Adrenal gland (tissue), 12 donors: Measurements from ENCODE around the gene SLIT3. TPM values are rescaled to one million over a fixed set of nuclear protein-coding genes. Genes with fewer than 3 reads are reported as not detected.

ENCODE experiments used
- DNase-seq, 7 donors: peaks; one replicate each; pipeline ENCODE4 v3.0.0-alpha.2; 2019 to 2020
- H3K27ac ChIP-seq, 5 donors: fragments of 200-600 bp; sonication (generic) in 4 of 5; 1 replicate in 3 of 5; 2 replicates in 2 of 5; pipeline versions ENCODE4 v1.5.1 to v1.8.0; 2016 to 2020; ENCODE audit warnings: mild to moderate bottlenecking in 1 of 5
- H3K27me3 ChIP-seq: fragments of 200-600 bp; 2 replicates; pipeline ENCODE4 v1.8.0; 2021
- H3K36me3 ChIP-seq, 2 donors: fragments of 200-600 bp; replicated peaks in 1 of 2; 1 replicate in 1 of 2; 2 replicates in 1 of 2; pipeline versions ENCODE4 v1.5.1 to v1.8.0; 2018 to 2022
- H3K4me1 ChIP-seq, 2 donors: fragments of 200-600 bp; replicated peaks in 1 of 2; 1 replicate in 1 of 2; 2 replicates in 1 of 2; pipeline versions ENCODE4 v1.5.1 to v1.8.0; 2018 to 2021
- H3K4me3 ChIP-seq, 4 donors: fragments of 200-600 bp; sonication (generic) in 3 of 4; one replicate each; pipeline ENCODE4 v1.5.1; 2016 to 2018
- H3K9me3 ChIP-seq, 3 donors: fragments of 200-600 bp; sonication (generic) in 1 of 3; replicated peaks in 1 of 3; 1 replicate in 2 of 3; 2 replicates in 1 of 3; pipeline versions ENCODE4 v1.5.1 to v1.8.0; 2016 to 2021
- POLR2A ChIP-seq, 2 donors: fragments of 450-650 bp; IDR thresholded peaks; one replicate each; pipeline ENCODE4 v1.6.1; 2017; ENCODE audit warnings: antibody characterized with exemption in 2 of 2, mild to moderate bottlenecking in 2 of 2, moderate library complexity in 1 of 2
- WGBS, 4 donors: extraction: QIAGEN DNeasy Blood & Tissue Kit in 2 of 4; methylation state at CpG; one replicate each; pipeline versions ENCODE4 v1.1.5 to v1.1.7; 2013 to 2017; 5-methylcytosine and 5-hydroxymethylcytosine counted together
- intact Hi-C, 2 donors: fragments of 100-400 bp; cut with DNase I; formaldehyde crosslinking; loops; one replicate each; pipeline versions ENCODE4 v1.14.1 to v1.15.0; 2022 to 2023
- polyA plus RNA-seq, 3 donors: library from polyadenylated mRNA; stranded (reverse); fragments of 200-250 nt in 2 of 3; fragments of 350-450 nt in 1 of 3; fragmentation: Illumina TruSeq in 1 of 3; extraction: RNeasy Lipid Tissue Mini Kit (QIAGEN cat#74804) in 1 of 3; gene quantifications; one replicate each; pipeline ENCODE4 v1.2.3, GENCODE V29; 2013 to 2014
- total RNA-seq, 9 donors: library from RNA; depleted of rRNA in 4 of 9; stranded (reverse); fragments of >200 nt in 4 of 9; fragments of 120-200 nt in 1 of 9; fragmentation: NEBNext Ultra II Directional in 1 of 9; extraction: Animal tissue kit (Norgen Biotek cat#: 25700) in 1 of 9; gene quantifications; one replicate each; pipeline versions ENCODE4 v1.1.0 to v1.2.4, GENCODE V29; 2013 to 2023
- TF ChIP-seq, protein P1 (sequence below), 6 experiments: fragments of 450-650 bp in 4 of 6; fragments of 200-600 bp in 2 of 6; sonication (generic) in 1 of 6; IDR thresholded peaks; 1 replicate in 5 of 6; 2 replicates in 1 of 6; pipeline versions ENCODE4 v1.5.1 to v1.8.0; 2016 to 2021; ENCODE audit warnings: antibody characterized with exemption in 6 of 6, mild to moderate bottlenecking in 2 of 6, moderate library complexity in 1 of 6
- donor health status: healthy with polysubstance abuse.
- donor health status: Bipolar disorder and iron deficiency.
- donor health status: DM: yes; HTN: yes; CAD: no.
- donor health status: DM: no; HTN: no; CAD: no.
- donor health status: DM: no; HTN: no; CAD: no.
- donor health status: DM: yes; HTN: yes; CAD: no.

SLIT3 gene
- total and polyA plus RNA-seq, 12 donors: 10.0 to 94.1 (median 32.8) TPM

DNA sequence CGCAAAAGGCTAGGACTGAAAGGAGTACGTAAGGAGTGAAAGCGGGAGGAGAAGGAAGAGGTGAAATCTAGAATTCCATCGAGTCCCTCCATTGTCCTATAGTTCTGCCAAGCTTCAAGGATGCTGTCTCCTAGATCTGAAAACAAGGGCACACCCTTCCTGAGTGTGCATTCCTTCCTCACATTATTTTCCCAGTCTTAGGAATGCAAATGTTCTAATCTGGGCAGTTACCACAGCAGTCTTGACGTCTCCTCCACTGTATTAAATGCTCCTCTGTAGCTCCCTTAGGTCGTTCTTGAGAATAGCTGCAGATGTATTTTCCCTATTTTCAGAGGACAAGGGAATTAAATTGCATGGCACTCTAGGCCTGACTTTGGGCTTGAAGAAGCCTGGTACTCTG lies 127.6 kb downstream of the SLIT3 start:
- Histone ChIP-seq H3K4me3 (no peak overlapping the region), H3K27ac (no peak overlapping the region), H3K4me1 (no peaks in the 10 kb centered on the region), H3K27me3 (no peaks in the 10 kb centered on the region), H3K9me3 (no peaks in the 10 kb centered on the region), H3K36me3 (no peaks in the 10 kb centered on the region)
- 73 to 83% (median 80%) methylated on average over 6 of the region's 6 CpGs for WGBS, 4 donors
- TF ChIP-seq, protein P1, sequence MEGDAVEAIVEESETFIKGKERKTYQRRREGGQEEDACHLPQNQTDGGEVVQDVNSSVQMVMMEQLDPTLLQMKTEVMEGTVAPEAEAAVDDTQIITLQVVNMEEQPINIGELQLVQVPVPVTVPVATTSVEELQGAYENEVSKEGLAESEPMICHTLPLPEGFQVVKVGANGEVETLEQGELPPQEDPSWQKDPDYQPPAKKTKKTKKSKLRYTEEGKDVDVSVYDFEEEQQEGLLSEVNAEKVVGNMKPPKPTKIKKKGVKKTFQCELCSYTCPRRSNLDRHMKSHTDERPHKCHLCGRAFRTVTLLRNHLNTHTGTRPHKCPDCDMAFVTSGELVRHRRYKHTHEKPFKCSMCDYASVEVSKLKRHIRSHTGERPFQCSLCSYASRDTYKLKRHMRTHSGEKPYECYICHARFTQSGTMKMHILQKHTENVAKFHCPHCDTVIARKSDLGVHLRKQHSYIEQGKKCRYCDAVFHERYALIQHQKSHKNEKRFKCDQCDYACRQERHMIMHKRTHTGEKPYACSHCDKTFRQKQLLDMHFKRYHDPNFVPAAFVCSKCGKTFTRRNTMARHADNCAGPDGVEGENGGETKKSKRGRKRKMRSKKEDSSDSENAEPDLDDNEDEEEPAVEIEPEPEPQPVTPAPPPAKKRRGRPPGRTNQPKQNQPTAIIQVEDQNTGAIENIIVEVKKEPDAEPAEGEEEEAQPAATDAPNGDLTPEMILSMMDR (IDR thresholded peaks at IDR 0.05): no peak
- no peak for TF ChIP-seq POLR2A (IDR thresholded peaks at IDR 0.05)
- no peak for DNase-seq
- intact Hi-C loops: no loop called here

DNA sequence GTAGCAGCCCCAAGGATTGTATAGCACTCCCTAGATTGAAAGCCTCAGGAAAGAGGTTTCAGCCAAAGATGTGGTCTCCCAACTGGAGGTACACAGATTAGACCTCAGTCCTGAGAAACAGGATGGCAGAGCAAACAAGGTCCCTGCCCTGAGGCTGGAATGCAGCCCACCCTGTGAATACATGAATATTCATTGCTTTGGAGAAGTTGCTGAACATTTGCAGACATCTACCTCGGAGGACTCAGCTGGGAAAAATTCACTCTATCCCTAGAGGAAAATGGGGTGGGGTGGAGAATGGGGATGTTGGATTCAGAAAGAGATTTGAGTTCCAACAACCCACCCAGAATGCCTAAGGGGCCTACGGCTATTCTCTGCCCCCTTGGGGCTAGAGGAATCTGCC lies 129.4 kb downstream of the SLIT3 start:
- Histone ChIP-seq H3K9me3 (no peaks in the 10 kb centered on the region), H3K36me3 (no peaks in the 10 kb centered on the region), H3K4me1 (no peaks in the 10 kb centered on the region), H3K27ac (no peak overlapping the region), H3K4me3 (no peak overlapping the region), H3K27me3 (no peaks in the 10 kb centered on the region)
- no peak for DNase-seq
- WGBS, 4 donors: 67 to 76% (median 74%) methylated on average over 2 of the region's 2 CpGs
- intact Hi-C loops: no loop called here
- no peak for TF ChIP-seq POLR2A (IDR thresholded peaks at IDR 0.05)
- TF ChIP-seq, protein P1 (IDR thresholded peaks at IDR 0.05): no peak

DNA sequence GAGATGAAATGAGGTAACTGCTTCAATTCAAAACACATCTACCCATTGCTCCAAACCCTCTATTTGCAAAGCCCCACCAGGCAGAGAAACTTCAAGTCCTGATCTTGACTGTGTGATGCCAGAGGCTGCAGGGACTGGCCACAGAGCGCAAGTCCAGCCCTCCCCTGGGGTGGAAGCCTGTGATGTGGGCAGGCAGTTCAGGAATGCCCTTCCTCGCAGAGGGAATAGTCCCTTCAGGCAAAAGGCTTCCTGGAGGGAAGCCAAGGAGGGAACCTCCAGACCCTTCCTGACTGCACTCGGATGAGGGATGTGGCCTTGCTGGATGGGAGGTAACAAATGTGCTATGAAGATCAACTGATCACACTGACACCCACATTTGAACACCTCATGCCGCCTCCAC lies 131.2 kb downstream of the SLIT3 start:
- Histone ChIP-seq H3K4me1 (no peaks in the 10 kb centered on the region), H3K36me3 (no peaks in the 10 kb centered on the region), H3K4me3 (no peak overlapping the region), H3K9me3 (no peaks in the 10 kb centered on the region), H3K27me3 (no peaks in the 10 kb centered on the region), H3K27ac (no peak overlapping the region)
- intact Hi-C loops: no loop called here
- 77 to 83% (median 81%) methylated on average over 4 of the region's 4 CpGs for WGBS, 4 donors
- no peak for DNase-seq
- TF ChIP-seq POLR2A (IDR thresholded peaks at IDR 0.05): no peak
- TF ChIP-seq, protein P1 (IDR thresholded peaks at IDR 0.05): no peak

DNA sequence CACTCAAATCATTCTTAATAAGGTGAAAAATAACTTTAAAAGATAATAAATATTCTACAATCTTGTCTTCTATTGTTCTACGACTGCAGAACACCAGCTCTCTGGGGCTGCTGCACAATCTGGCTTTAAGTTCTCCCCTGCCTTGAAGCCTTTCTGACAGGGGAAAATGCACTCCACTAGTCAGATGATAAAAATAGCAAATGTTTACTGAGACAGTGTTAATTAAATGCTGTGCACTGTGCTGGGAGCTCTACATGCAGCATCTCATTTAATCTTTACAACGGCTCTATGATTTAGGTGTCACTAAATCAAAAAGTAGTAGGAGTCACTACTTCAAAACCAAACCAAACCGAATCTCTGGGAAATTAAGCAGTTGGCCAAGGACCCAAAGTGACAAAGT lies 132.7 kb downstream of the SLIT3 start:
- DNase-seq: no peak
- Histone ChIP-seq H3K27ac (no peak overlapping the region), H3K27me3 (no peaks in the 10 kb centered on the region), H3K9me3 (no peaks in the 10 kb centered on the region), H3K4me1 (no peaks in the 10 kb centered on the region), H3K4me3 (no peak overlapping the region), H3K36me3 (no peaks in the 10 kb centered on the region)
- intact Hi-C loops: no loop called here
- TF ChIP-seq, protein P1 (IDR thresholded peaks at IDR 0.05): no peak
- TF ChIP-seq POLR2A (IDR thresholded peaks at IDR 0.05): no peak
- 57 to 73% (median 64%) methylated on average over 3 of the region's 3 CpGs for WGBS, 4 donors
